NCI-H146 treated with DMSO at 0.1 percent for 48 hours (cell line): ENCODE measurements around the gene KCNIP4.

Source experiments
- DNase-seq: peaks from one replicate; lab custom pipeline; 2025; ENCODE audit not compliant: unreplicated experiment; lab: John Stamatoyannopoulos, UW

Gene KCNIP4

DNA sequence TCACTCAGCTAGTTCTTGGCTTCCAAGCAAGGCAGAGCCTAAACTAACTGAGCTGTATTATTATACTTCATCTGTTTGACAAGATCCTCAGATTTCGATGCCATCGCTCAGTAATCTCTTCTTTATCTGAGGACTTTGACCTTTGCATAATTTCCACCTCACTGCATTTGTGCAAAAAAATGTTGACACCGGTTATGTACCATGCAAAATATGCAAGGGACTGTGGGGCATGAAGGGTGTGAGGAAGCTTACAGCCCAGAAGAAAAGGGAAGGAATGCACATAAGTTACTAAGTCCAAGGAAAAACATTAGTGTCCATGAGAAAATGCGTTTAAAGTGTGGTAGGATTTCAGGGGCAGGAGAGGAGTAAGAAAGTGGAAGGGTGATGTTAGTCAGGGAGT, 953.0 kb downstream of the KCNIP4 start:
- no peak for DNase-seq

DNA sequence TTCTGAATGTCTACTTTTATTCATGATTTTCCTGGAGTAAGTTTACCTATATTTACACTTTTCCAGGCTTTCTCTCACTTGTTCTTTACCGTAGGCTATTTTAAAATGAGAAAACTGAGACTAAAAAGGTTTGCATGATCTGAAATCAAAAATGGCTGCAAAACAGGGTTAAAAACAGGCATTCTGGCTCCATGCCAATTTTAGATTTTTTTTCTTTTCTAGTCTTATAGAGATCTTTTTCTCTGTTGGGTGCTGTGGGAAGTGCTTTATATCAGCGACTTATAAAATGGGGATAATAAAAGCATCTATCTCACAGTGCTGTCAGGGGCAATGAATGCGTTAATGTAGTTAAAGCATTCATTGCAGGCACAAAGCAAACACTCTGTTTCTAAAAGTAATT, 953.6 kb downstream of the KCNIP4 start:
- DNase-seq: no peak

DNA sequence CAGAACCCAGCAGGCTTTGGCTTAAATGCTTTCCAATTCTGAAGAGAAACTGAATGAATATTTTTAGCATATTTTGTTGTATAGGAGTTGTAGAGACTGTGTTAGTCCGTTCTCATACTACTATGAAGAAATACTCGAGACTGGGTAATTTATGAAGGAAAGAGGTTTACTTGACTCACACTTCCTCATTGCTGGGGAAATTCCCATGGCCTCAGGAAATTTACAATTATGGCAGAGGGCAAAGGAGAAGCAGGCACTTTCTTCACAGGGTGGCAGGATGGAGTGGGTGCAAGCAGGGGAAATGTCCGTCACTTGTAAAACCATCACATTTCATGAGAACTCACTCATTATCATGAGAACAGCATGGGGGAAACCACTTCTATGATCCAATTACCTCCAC, 956.6 kb downstream of the KCNIP4 start:
- DNase-seq: no peak

DNA sequence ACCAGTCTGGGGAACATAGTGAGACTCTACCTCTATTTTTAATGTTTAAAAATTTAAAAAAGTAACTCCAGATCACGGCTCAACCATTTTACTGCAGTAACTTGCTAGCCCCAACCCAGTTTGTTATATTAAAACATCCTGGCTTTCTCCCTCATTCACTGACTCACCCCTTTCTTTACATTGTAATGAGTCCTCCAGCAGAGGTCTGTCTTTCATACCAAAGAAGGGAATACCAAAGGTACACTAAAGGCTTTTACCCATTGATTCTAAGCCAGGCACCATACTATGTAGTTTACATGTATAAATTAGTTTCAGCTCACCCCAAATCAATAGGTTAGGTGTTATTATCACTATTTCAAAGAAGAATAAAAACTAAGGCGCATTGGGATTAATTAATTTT, 961.4 kb downstream of the KCNIP4 start:
- no peak for DNase-seq

DNA sequence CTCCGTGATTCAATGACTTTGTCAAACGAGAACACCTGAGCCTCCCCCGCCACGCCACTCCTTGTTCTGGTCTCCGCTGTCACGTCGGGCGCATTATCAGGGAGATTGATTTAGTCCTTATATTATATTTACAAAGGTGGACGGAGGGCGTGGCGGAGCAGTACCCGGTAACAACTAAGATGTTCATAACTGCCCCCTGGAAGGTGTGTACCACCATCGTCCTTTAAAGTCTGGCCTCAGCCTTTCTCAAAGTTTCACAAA, 964.1 kb downstream of the KCNIP4 start:
- DNase-seq: no peak

DNA sequence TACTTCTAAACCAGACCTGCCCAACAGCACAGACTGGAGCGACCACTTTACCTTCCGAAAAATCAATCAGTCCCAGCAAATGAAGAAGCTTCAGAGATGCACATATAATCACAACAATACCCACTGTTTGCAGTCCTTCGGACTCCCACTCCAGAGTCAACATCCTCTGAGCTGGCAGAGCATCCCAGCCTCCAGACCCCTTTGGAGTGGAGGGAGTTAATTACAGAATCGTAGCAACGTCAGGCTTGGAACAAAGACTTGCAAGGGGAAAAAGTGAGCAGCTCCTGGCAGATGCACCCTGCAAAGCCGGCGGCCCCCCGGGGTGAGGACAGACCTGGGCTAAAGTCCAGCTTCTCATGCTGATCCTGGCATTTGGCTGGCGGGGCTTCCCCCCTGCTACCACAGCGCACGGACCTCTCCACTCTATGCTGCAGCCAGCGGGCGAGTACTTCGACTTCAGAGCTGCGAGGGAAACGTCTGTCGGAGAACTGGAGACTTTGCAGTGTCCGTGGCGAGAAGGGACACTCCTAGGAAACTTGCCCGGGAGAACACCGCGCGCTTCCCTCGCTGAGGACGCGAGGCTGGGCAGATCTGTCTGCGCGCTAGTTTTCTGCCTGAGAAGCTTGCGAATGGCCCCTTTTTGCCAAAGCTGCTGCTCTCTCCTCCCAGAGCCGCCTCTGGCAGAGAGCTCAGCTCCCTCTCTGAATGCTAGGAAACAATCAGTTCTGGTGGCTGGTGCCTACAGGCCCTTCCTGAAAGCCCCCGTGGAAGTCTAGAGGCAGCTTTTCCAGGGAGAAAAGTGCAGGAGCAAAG, 964.6 kb downstream of the KCNIP4 start:
- DNase-seq: no peak

DNA sequence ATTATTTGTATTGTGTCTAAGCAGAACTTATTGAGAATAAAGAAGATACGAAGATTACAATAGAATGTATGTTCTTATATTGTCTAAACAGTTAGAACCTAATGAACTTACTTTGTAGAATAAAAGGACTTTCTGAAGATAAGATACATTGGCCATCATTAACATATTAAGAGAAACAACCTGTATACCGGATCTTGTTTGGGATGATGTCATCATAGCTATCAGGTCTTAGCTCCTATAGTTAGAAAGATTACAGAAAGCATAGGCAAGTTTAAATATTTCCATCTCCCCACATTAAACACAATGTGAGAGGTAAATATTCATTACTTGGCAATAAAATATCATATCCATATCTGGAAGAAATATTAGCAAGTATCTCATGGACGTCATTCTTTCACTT, 966.0 kb downstream of the KCNIP4 start:
- DNase-seq: no peak

DNA sequence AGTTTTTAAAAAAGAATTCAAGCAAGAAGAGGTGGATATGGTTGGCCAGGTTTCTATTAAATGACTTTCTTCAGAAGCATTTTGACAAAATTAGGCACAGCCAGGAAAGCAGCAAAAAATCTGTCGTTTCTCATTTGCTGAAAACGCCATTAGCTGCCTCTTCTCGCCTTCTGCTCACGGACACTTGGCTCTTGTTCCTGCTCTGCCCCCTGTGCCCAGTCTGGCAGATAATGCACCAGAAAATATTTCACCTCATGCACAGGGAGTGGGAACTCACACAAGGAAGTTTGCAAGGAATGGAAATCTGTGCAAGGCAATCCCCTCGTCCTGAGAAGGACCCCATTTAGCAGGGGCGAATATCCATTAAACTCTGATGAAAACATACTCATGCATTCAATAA, 988.3 kb downstream of the KCNIP4 start:
- DNase-seq: no peak

DNA sequence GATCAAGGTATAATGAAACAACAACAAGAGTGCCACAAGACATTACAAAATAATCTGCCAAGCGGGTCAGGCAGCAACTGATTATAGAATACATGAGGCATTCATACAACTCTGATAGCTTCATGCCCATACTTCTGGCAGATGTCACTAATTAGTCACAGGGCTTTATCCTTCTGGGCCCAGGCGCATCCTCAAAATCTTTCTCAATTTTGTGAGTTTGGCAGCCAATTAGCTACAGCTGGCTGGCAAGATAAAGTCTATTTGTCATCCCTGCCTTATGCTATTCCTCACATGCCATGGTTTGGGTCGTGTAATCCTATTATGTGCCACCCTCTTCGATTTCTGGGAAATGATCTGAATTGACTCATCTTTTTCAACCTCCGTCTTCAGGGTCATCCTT, 994.0 kb downstream of the KCNIP4 start:
- no peak for DNase-seq

DNA sequence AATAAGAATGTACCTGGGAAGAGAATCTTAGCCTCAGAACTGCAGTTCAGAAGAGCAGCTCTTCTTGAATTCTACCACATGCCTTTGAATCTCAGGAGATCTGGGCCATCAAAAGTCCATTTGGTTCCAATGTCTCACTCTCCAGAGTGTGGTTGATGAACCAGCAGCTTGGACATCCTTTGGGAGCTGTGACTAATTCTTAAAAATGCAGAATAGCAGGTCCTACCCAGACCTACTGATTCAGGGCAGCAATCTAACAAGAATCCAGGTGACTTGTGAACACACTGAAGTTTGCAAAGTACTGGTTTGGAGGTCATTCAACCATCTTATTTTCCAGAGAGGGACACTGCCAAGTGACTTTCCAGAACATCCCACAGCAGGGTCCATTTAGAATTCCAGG, 1003.6 kb downstream of the KCNIP4 start:
- DNase-seq: no peak

DNA sequence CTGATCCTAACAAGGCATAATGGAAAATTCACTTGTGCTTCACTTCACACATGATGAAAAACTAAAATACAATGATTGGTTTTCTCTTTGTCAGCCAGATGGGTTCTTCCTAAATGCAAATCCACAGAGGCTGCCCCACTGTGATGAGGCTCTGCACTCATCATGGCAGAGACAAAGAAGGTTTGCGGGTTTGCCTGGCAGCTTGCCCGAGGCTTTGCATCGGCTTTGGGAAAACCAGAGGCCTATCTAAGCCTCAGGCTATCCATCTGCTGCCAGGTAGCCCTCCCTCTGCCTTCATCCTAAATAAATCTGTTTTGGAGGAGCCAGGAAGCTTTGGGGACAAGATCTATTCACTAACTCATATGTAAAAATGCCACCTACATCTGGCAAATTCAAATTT, 1004.1 kb downstream of the KCNIP4 start:
- DNase-seq: no peak

DNA sequence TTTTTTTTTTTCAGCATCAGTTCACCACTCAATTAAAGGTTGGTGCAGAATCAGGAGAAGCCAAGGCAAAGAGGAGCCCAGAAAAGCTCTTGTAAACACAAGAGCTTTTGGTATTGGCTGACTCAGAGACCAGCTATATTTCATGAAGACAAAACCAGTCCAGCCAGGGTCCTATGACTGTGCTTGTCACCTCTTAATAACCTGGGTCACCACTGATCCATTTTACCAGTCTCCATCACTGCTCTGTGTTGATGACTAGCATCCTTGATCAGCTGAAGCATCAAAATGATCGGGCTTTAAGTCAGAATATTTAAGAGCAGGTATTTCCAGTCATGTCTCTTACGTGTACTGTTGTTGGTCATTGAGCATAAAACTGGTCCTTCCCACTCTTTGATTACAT, 1010.4 kb downstream of the KCNIP4 start:
- no peak for DNase-seq

DNA sequence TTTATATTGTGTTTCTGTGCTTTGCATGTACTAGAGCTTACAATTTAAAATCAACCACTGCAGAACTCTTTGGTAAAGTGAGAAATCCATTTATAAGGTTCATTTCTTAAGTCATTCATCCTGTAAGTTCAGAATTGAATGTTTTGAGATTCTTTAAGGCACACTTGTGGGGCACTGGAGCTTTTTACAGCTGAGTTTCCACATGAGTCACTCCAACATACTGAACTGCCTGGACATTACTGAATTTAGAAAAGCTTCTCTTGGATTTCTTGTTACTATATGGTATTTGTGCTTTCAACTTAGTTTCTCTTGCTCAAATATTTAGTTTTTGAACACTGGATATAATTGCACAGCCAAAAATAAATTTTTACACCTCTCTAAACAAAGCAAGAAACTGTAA, 1022.0 kb downstream of the KCNIP4 start:
- no peak for DNase-seq

DNA sequence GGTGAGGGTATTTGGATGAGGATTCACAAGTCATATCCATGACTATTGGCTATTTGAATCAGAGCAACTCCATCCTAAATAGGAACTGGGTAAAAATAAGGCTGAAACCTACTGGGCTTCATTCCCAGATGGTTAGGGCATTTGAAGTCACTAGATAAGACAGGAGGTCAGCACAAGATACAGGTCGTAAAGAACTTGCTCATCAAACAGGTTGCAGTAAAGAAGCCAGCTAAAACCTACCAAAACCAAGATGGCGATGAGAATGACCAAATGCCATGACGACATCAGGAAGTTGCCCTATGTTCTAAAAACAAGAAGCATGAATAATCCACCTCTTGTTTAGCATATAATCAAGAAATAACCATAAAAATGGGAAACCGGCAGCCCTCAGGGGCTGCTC, 1023.4 kb downstream of the KCNIP4 start:
- no peak for DNase-seq

DNA sequence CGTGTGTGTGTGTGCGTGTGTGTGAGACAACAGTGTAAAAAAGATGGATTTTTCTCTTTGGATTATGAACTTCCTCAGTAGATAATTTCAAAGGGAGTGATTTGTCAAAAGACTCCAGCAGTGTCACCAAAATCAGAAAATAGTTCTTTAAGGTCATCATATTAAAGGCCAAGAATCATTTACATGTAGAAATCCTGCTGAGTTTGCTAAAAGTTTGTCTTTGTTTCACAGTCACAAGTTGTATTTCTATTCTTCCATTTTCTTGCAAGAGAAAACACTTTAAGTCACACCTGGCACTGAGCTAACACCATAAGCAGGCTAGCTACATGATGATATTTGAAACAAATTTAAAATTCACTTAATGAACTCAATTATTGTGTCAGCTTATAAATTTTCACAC, 1025.6 kb downstream of the KCNIP4 start:
- no peak for DNase-seq

DNA sequence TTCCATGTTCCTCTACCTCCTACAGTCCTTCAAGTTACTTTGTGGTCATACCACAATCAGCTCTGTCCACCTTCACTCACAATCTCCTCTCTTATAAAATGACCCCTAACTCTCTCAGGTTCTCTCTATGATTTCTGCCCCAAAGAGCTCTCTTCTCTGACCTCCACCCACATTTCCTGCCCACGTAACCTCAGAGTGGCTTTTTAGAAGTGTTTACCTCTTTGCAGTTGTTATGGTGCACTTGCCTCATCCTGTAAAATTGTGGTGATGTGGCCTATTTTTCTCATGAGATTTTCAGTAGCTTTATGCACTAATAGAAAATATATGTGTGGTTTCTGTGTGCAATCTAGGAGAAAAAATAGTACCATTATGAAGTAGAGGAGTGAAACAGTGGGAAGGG, 1032.5 kb downstream of the KCNIP4 start:
- no peak for DNase-seq

DNA sequence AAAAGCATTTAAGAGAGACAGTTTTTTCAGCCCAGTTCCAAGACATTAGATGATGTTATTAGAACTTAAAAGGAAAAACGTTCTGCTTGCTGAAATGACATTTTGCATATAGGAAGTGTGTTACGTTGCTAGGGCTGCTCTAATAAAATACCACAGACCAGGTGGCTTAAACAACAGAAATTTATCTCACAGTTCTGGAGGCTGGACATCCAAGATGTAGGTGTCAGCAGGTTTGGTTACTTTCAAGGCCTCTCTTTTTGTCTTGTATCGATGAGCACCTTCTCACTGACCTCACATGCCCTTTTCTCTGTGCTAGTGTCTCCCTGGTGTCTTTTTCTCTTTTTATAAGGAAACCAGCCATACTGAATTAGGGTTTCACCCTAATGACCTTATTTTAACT, 1043.6 kb downstream of the KCNIP4 start:
- no peak for DNase-seq

DNA sequence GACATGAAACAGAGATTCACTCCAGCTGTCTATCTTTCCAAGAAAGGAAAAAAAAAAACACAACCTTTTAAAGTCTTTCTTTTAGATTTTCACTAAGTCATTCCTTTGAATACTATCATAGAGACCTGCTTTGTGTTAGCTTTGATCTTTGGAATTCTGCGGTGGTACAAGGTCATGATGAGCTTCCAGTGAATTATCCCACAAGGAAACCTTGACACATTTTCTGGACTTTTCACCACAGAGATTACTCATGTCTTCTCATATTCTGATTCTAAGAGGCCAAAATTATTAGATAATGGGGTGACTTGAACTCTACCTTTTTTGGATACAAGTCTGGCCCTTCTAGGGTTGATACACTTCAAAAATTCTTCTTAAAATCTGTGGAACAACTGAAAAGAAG, 1046.7 kb downstream of the KCNIP4 start:
- DNase-seq: no peak

DNA sequence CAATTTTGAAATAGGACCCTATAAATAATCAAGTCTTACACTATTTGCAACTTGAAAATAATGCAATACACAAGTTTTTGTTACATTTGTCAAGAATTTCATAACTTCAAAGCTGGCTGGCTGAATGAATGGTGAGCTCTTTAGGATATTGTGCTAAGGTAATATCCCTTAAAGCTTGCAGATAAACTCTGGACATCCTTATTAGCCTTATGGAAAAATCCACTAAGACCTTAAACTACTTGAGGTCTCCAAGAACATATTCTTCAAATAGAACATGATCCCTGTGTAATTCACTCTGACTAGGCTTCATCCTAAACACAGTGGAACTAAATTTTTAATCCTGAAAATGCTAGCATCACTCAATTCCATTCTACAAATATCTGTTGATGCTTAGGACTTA, 1049.0 kb downstream of the KCNIP4 start:
- no peak for DNase-seq

DNA sequence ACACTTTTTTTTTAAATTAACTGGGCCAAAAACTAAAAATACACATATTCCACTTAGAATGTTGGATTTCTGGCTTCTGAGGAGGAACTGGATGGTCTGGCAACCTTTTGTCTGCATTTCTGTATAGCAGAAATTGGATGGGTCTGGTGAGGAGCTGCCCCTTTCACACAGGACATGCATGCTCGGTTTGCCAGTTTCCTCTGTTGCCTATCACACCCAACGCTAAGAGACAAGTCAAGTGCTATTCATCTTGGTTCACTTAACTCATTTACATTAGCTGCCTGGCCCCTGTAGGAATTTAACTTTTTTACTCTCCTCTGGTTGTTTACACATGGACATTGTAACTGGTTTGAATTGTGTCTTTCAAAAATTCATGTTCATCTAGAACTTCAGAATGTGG, 1052.6 kb downstream of the KCNIP4 start:
- no peak for DNase-seq

DNA sequence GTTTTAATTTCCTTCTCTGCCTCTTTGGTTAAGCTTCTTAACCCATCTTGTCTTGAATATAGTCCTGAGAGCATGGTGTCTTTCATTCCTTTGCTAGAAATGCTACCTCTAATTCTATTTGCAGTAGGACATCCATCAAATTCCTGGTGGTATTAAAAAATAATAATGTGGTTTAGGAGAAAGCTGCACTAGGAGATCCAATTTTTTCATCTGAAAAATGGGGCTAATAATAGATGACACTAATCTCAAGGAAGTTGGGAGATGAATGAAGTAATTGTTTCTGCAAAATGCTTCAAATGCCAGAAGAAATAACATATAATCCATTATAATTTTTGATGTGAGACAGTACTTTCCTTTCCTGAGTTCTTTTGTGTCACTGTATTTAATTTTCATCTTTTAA, 1053.4 kb downstream of the KCNIP4 start:
- DNase-seq: no peak

DNA sequence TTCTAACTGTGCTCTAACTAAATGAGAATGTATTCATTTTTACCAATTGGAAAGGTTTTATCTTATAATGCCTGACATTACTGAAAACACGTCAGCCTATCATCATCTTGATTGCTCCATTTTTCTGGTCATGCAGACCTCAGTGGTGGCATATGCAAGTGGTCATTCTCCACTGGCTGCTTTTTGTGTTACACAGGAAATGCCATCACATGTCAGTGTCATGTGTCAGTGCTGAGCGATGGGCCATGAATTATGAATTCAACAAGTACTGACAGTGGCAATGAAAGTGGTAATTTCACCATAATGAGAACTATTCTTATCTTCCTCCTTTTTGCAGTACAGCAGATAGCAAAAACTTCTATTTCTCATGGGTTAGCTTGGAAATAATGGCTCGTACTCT, 1057.8 kb downstream of the KCNIP4 start:
- DNase-seq: no peak

DNA sequence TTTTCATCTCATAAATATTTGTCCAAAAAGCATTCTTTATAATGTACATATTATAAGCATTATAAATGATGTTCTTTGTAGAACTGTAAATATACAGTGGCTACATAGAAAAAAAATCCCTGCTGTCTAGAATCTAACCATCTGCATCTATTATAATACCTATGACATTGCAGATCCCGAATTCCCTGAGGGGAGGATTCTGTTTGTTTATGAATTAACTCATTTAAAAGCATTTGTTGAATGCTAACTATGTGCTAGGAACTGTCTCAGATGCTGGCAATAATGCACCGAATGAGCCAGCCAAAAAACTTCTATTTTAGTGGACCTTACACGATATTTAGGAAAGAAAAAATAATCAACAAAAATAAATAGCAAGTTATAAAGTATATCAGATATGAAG, 1058.7 kb downstream of the KCNIP4 start:
- no peak for DNase-seq

DNA sequence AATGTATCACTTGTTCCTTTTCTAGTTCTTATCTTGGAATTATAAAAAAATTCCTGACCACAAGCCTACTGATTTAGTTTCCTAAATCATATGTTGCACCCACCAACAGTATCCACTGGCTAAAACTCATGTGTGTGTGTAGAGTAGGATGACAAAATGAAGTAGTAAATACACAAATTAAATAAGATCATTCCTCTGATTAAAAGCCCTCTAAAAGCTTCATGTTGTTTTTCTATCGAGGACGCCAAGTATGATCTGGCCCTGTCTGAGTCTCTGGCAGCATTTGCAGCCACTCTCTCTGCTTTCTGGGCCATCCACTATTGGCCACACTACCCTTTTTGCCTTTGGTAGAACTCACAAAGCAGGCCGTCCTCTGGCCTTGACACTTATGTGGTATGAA, 1064.9 kb downstream of the KCNIP4 start:
- no peak for DNase-seq
